HCT116 (cell line): ENCODE measurements around the gene ESAM. TPM values are rescaled to one million over a fixed set of nuclear protein-coding genes. Genes with fewer than 3 reads are reported as not detected.
A peak's percentile ranks its signal among the peaks of the same experiment; 100 is the strongest.
"Not testable (repeated sequence)": the region's sequence is repeated elsewhere in the genome, so short reads cannot be mapped to it uniquely, and the experiment has no call there.

Experiments used
- ATAC-seq: fragments of 200-7000 bp; cut with Tn5 transposase; 2 replicates; pipeline ENCODE4 v1.9.1; 2020; ENCODE audit warnings: mild to moderate bottlenecking, moderate library complexity
- BruUV-seq: library from RNA; stranded (reverse); fragments of 400-500 nt; replicated peaks from 2 replicates; lab custom pipeline; 2021; lab: Mats Ljungman, UMichigan
- CTCF ChIA-PET: fragments of 300-600 bp; sonication (Branson Sonifier 250); formaldehyde crosslinking; loops from one replicate; lab custom pipeline; 2021; ENCODE audit warnings: antibody characterized with exemption; lab: Charles Lee
- POLR2A ChIA-PET: fragments of 300-600, 350-600 bp; sonication (Branson Sonifier 250); formaldehyde crosslinking; loops from one replicate; lab custom pipeline; 2021; ENCODE audit warnings: antibody characterized with exemption; lab: Charles Lee
- RAD21 ChIA-PET, 2 experiments: fragments of 300-600 bp; sonication (Branson Sonifier 250); formaldehyde crosslinking; loops; one replicate each; lab custom pipeline; 2023; ENCODE audit warnings: low total read pairs in 2 of 2; ENCODE audit not compliant: uncharacterized antibody in 2 of 2, unreplicated experiment in 2 of 2, low non-redundant PET in 1 of 2; lab: Charles Lee
- DNase-seq: peaks from one replicate; pipeline ENCODE4 v3.0.0-alpha.2; 2010; ENCODE audit warnings: low read depth, low spot score
- H2AFZ ChIP-seq: fragments of 200-600 bp; shearing (Covaris generic), sonication (generic); 2 replicates; pipeline ENCODE4 v1.6.1; 2017; ENCODE audit warnings: low read depth, mixed run types, mixed read lengths, antibody characterized with exemption, low read length; ENCODE audit not compliant: poor library complexity, severe bottlenecking
- H3K27ac ChIP-seq: 2 replicates; pipeline ENCODE4 v1.5.1; 2012; ENCODE audit warnings: low read depth, low read length
- H3K27me3 ChIP-seq: fragments of 200-600 bp; sonication (generic); 2 replicates; pipeline ENCODE4 v1.6.1; 2016; ENCODE audit warnings: mixed run types, low read length, mixed read lengths; ENCODE audit not compliant: insufficient read depth
- H3K36me3 ChIP-seq, 2 experiments: fragments of 200-500 bp in 1 of 2; fragments of 200-600 bp in 1 of 2; sonication (Bioruptor generic) in 1 of 2; sonication (generic) in 1 of 2; 2 replicates each; pipeline versions ENCODE4 v1.5.1 to v1.6.1; 2014 to 2016; ENCODE audit warnings: low read length in 2 of 2, inconsistent platforms in 1 of 2, mixed read lengths in 1 of 2, mixed run types in 1 of 2; ENCODE audit not compliant: insufficient read depth in 2 of 2, control insufficient read depth in 1 of 2
- H3K4me1 ChIP-seq, 2 experiments: fragments of 200-600 bp in 1 of 2; sonication (generic) in 1 of 2; 2 replicates each; pipeline versions ENCODE4 v1.5.1 to v1.6.1; 2012 to 2017; ENCODE audit warnings: low read length in 2 of 2, inconsistent platforms in 1 of 2, mild to moderate bottlenecking in 1 of 2, mixed read lengths in 1 of 2, mixed run types in 1 of 2, moderate library complexity in 1 of 2; ENCODE audit not compliant: insufficient read depth in 2 of 2, control insufficient read depth in 1 of 2
- H3K4me2 ChIP-seq: fragments of 200-600 bp; sonication (generic); 2 replicates; pipeline ENCODE4 v1.6.1; 2017; ENCODE audit warnings: mixed run types, low read length, mixed read lengths
- H3K4me3 ChIP-seq, 2 experiments: fragments of 200-600 bp in 1 of 2; sonication (generic) in 1 of 2; replicated peaks in 1 of 2; 2 replicates each; pipeline ENCODE4 v1.5.1; 2011 to 2016; ENCODE audit warnings: low read length in 2 of 2, control low read depth in 1 of 2, low read depth in 1 of 2, mild to moderate bottlenecking in 1 of 2, mixed read lengths in 1 of 2, mixed run types in 1 of 2
- H3K79me2 ChIP-seq: fragments of 200-600 bp; sonication (generic); 2 replicates; pipeline ENCODE4 v1.6.1; 2017; ENCODE audit warnings: mild to moderate bottlenecking, mixed run types, low read length, moderate library complexity, mixed read lengths; ENCODE audit not compliant: insufficient read depth
- H3K9ac ChIP-seq: fragments of 200-600 bp; sonication (generic); 2 replicates; pipeline ENCODE4 v1.6.1; 2016; ENCODE audit warnings: low read length, mixed read lengths
- H3K9me2 ChIP-seq: fragments of 200-600 bp; sonication (generic), shearing (Covaris generic); 2 replicates; pipeline ENCODE4 v1.6.1; 2017; ENCODE audit warnings: mixed run types, mild to moderate bottlenecking, moderate library complexity; ENCODE audit not compliant: insufficient read depth
- H3K9me3 ChIP-seq, 2 experiments: fragments of 200-500 bp in 1 of 2; fragments of 200-600 bp in 1 of 2; sonication (Bioruptor generic) in 1 of 2; sonication (generic) in 1 of 2; 2 replicates each; pipeline ENCODE4 v1.6.1; 2014 to 2017; ENCODE audit warnings: low read length in 2 of 2, mixed read lengths in 2 of 2, inconsistent platforms in 1 of 2, low read depth in 1 of 2, mild to moderate bottlenecking in 1 of 2, mixed run types in 1 of 2, moderate library complexity in 1 of 2; ENCODE audit not compliant: control insufficient read depth in 1 of 2, insufficient read depth in 1 of 2
- H4K20me1 ChIP-seq: fragments of 200-600 bp; sonication (generic), shearing (Covaris generic); 2 replicates; pipeline ENCODE4 v1.6.1; 2017; ENCODE audit warnings: mixed run types, mild to moderate bottlenecking, moderate library complexity; ENCODE audit not compliant: insufficient read depth
- EGR1 ChIP-seq: IDR thresholded peaks from 2 replicates; pipeline ENCODE4 v1.6.1; 2012; ENCODE audit warnings: low read depth
- FOSL1 ChIP-seq: IDR thresholded peaks from 2 replicates; pipeline ENCODE4 v1.6.1; 2012; ENCODE audit warnings: low read depth
- JUND ChIP-seq: IDR thresholded peaks from 2 replicates; pipeline ENCODE4 v1.6.1; 2012
- MAX ChIP-seq: IDR thresholded peaks from 2 replicates; pipeline ENCODE4 v1.6.1; 2012
- SIN3A ChIP-seq: IDR thresholded peaks from 2 replicates; pipeline ENCODE4 v1.6.1; 2012; ENCODE audit warnings: low read depth
- SP1 ChIP-seq: IDR thresholded peaks from 2 replicates; pipeline ENCODE4 v1.6.1; 2012; ENCODE audit warnings: low read depth
- TCF7L2 ChIP-seq: IDR thresholded peaks from 2 replicates; pipeline ENCODE4 v1.7.0; 2011; ENCODE audit warnings: borderline replicate concordance, inconsistent platforms; ENCODE audit not compliant: insufficient read depth, insufficient read length; ENCODE audit errors: extremely low read depth
- intact Hi-C: fragments of 100-400 bp; cut with micrococcal nuclease; formaldehyde crosslinking; loops from 2 replicates; pipeline ENCODE4 v1.10.0; 2022
- total RNA-seq: library from RNA; stranded (reverse); gene quantifications from one replicate; pipeline ENCODE4 v1.2.1, GENCODE V29; 2021; ENCODE audit not compliant: unreplicated experiment

Gene ESAM
- total RNA-seq, 1 experiment from 2014 or later: 6.1 TPM

DNA sequence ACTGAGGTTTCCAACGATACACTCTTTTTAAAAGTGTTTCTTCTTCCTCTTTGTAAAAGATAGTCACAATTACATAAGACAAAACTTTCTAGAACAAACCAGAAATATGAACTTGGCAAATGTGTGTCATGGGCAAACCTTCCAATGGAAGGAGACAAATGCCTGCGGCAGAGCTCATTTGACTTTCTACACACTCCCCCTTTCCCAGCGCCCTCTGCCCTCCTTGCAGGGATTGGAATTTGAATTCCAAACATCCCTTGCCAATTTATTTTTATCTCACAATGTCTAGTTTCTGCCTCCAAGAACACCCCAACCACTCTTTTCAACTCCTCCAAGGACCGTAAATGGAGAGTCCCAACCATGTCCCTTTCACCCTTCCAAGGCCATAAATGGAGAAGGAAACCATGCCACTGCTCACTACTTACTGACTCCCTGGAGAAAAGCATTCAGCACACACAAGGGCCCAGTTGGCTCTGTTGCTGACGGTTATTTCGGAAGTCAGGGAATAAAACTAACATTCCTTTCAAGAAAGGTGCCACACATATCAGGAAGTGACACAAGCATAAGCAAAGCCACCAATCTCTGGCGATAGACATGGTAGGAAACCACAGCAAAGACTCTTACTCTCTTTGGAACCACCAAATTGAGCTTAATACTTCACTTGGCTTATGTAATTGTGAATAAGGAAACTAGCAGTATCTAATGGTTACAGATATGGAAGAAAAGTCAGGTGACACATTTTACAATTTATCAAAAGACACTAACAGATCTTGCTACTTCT lies 15.0 kb upstream of the ESAM start:
- POLR2A ChIA-PET: no interaction called here

DNA sequence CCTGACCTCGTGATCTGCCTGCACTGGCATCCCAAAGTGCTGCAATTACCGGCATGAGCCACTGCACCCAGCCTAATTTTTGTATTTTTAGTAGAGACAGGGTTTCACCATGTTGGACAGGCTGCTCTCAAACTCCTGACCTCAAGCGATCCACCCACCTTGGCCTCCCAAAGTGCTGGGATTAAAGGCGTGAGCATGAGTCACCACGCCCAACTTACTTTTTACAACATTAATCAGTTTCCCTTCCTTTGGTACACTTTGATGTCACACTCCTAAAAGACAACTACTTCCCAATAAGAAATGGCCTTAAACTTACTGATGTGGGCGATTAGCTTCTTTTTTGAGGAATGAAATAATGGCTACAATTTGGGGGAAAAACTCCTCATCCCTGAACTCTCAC lies 8.9 kb upstream of the ESAM start:
- Histone ChIP-seq H3K4me2 (peak overlapping the region; percentile 73), H3K4me1 (peaks cover 38 to 49% of the 10 kb centered on the region in 2 experiments), H3K27ac (peak overlapping the region; percentile 75)
- CTCF ChIA-PET: interaction anchor here (5.1 kb wide), 1 partner anchor 22 kb away, joined by 27 read pairs; no protein-coding TSS in a partner anchor
- RAD21 ChIA-PET, H2AFZ ChIP-seq, H4K20me1 ChIP-seq, POLR2A ChIA-PET, H3K36me3 ChIP-seq: not testable (repeated sequence)
- peak; percentile 50 for DNase-seq
- peak; percentile 79 for ATAC-seq
- TF ChIP-seq JUND (peak; percentile 79), SP1 (peak; percentile 63), FOSL1 (peak; percentile 75), EGR1 (peak; percentile 58; the same call in 1 of the 2 replicates), TCF7L2 (peak; percentile 63), MAX (peak; percentile 49; the same call in 1 of the 2 replicates), SIN3A (peak; percentile 7; the same call in 1 of the 2 replicates)
- TF ChIP-seq, all 23 proteins: peak for 7; not testable (repeated sequence) for 16
- H3K27me3 ChIP-seq, H3K9me2 ChIP-seq, H3K79me2 ChIP-seq, intact Hi-C loops, H3K9ac ChIP-seq, BruUV-seq, H3K9me3 ChIP-seq: not testable (repeated sequence)
- peak overlapping the region in 1 of 2 experiments; percentile 39; a peak in 2 of 4 replicates for H3K4me3 ChIP-seq

More for the DNA sequence above, 15.0 kb upstream of the ESAM start:
- RAD21 ChIA-PET: no interaction called here
- no peak overlapping the region for H3K4me2 ChIP-seq
- no peaks in the 10 kb centered on the region for H4K20me1 ChIP-seq
- H3K9ac ChIP-seq: no peak overlapping the region
- H3K9me3 ChIP-seq: no peaks in the 10 kb centered on the region
- intact Hi-C loops: no loop called here
- H3K27me3 ChIP-seq: no peaks in the 10 kb centered on the region
- H3K4me3 ChIP-seq: no peak overlapping the region
- CTCF ChIA-PET: no interaction called here
- no peak for TF ChIP-seq SIN3A
- BruUV-seq: no TSS peak
- no peaks in the 10 kb centered on the region for H3K9me2 ChIP-seq
- H3K4me1 ChIP-seq: peaks cover 10 to 21% of the 10 kb centered on the region in 2 experiments
- no peak overlapping the region for H2AFZ ChIP-seq
- no peak overlapping the region for H3K27ac ChIP-seq
- ATAC-seq (no peak), DNase-seq (no peak)
- no peaks in the 10 kb centered on the region for H3K36me3 ChIP-seq
- 0 out of 2 replicates have a peak, but pooled peaks cover 2% of the 10 kb centered on the region for H3K79me2 ChIP-seq
